Measurements from ENCODE around the gene MBNL1.

MBNL1 gene

DNA sequence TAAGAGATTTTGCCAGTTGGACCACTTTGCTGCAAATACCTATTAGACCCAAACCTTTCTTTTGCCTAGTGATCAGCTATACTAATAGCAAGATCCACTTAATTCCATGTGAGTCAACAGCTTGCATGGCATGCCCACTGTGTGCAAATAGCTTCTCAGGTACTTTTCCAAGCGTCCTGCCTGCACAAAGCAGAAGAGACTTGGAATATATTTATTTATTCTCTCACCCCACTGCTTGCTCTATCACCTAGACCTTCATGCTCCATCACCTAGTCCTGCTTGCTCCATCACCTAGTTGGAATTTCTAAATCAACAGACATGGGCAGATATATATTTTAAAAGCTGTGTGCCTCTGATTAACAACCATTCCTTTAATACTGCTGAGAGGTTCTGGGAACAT is 47.6 kb downstream of the MBNL1 start:
- H3K27ac ChIP-seq = no peak overlapping the region
- TF ChIP-seq, protein P1, sequence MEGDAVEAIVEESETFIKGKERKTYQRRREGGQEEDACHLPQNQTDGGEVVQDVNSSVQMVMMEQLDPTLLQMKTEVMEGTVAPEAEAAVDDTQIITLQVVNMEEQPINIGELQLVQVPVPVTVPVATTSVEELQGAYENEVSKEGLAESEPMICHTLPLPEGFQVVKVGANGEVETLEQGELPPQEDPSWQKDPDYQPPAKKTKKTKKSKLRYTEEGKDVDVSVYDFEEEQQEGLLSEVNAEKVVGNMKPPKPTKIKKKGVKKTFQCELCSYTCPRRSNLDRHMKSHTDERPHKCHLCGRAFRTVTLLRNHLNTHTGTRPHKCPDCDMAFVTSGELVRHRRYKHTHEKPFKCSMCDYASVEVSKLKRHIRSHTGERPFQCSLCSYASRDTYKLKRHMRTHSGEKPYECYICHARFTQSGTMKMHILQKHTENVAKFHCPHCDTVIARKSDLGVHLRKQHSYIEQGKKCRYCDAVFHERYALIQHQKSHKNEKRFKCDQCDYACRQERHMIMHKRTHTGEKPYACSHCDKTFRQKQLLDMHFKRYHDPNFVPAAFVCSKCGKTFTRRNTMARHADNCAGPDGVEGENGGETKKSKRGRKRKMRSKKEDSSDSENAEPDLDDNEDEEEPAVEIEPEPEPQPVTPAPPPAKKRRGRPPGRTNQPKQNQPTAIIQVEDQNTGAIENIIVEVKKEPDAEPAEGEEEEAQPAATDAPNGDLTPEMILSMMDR (conservative IDR thresholded peaks at IDR 0.05) = no peak

- H3K27ac ChIP-seq = no peak overlapping the region
- TF ChIP-seq, protein P1 (conservative IDR thresholded peaks at IDR 0.05) = no peak
These were observed 48.5 kb downstream of the MBNL1 start for GRCh38 chr3:152317184-152317583.

GRCh38 chr3:152317956-152318355 is 49.2 kb downstream of the MBNL1 start:
- TF ChIP-seq, protein P1 (conservative IDR thresholded peaks at IDR 0.05) = no peak
- H3K27ac ChIP-seq = no peak overlapping the region

GRCh38 chr3:152318512-152318911 is 49.8 kb downstream of the MBNL1 start:
- TF ChIP-seq, protein P1 (conservative IDR thresholded peaks at IDR 0.05) = no peak
- no peak overlapping the region for H3K27ac ChIP-seq

DNA sequence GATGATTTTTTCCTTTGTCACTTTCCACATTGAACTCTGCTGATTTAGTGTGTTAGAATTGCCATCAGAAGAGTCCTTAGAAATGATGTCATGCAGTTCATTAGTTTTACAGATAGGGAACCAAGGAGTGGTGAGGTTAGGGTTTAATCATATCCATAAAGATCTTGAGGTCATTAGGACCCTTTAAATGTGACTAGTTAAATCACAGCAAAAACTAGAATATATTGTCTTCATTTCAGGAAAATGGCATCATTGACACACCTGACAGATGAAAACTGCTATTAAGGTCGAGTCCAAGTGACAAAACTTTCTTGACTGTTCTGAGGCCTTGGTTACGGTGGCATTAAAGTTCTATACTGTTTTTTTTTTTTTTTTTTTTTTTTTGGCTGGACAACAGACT is 50.5 kb downstream of the MBNL1 start:
- no peak overlapping the region for H3K27ac ChIP-seq
- TF ChIP-seq, protein P1 (conservative IDR thresholded peaks at IDR 0.05) = no peak

GRCh38 chr3:152319831-152320617 is 51.3 kb downstream of the MBNL1 start:
- TF ChIP-seq, protein P1 (conservative IDR thresholded peaks at IDR 0.05) = no peak
- H3K27ac ChIP-seq = no peak overlapping the region

GRCh38 chr3:152321200-152321954 is 52.6 kb downstream of the MBNL1 start:
- H3K27ac ChIP-seq = no peak overlapping the region
- TF ChIP-seq, protein P1 (conservative IDR thresholded peaks at IDR 0.05) = no peak
